Measurements from ENCODE around the gene FPGS.
A peak's percentile ranks its signal among the peaks of the same experiment; 100 is the strongest.
"Not testable (repeated sequence)": the region's sequence is repeated elsewhere in the genome, so short reads cannot be mapped to it uniquely, and the experiment has no call there.

FPGS gene, protein sequence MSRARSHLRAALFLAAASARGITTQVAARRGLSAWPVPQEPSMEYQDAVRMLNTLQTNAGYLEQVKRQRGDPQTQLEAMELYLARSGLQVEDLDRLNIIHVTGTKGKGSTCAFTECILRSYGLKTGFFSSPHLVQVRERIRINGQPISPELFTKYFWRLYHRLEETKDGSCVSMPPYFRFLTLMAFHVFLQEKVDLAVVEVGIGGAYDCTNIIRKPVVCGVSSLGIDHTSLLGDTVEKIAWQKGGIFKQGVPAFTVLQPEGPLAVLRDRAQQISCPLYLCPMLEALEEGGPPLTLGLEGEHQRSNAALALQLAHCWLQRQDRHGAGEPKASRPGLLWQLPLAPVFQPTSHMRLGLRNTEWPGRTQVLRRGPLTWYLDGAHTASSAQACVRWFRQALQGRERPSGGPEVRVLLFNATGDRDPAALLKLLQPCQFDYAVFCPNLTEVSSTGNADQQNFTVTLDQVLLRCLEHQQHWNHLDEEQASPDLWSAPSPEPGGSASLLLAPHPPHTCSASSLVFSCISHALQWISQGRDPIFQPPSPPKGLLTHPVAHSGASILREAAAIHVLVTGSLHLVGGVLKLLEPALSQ

DNA sequence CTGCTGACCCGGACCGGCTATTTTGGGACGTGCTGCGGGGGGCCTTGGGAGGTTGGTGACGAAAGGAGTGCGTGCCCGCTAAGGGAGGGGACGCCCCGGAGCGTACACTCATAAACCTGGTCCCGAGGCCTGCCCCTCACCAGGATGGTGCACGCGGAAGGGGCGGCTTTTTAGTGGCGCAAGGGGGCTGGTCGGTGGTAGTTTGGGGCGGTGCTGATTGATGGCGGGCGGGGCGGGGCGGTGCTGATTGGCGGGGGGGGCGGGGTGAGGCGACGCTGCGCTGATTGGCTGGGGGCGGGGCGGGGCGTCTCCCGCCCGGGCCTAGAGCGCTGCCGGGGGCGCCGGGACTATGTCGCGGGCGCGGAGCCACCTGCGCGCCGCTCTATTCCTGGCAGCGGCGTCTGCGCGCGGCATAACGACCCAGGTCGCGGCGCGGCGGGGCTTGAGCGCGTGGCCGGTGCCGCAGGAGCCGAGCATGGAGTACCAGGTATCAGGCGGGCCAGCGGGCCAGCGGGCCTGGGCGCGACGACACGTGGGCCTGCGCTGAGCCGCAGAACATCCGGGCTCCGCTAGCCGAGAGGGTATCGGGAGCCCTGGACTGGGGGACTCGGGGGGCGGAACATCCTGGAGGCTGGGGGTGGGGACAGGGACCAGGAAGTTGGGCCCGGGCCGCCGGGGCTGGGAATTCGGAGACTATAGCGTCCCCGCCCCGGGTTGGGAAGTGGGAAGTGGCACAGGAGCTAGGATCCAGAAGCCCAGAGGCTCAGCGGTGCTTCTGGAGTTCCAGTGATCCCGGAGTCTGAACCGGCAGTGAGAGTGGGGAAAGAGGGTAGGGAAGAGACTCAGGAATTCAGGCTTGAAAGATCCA is at the start of gene FPGS:
Gene FPGS (plus strand): TSS at position 307 of the 868 bp plus-strand sequence. CDS start 43 bp downstream, at position 350.
- DNase-seq = peak; percentile 70

DNA sequence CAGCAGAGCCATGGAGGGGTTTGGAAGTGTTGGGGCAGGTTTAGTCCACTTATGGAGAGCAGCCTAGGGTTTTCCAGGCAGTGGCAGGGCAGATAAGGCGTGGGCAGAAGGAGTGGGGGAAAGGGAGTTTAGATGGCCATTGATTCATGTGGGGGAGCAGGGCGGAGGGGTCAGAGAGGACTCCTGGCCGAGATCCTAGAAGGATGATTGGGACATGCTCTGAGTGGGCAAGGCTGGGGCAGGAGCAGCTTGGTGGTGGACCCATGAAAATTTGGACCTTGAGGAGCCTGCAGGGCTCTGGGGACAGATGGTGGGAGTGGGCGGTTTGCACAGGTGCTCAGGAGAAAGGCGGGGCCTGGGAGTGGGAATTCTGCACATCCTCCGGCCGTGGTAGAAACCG is 49.5 kb upstream of the FPGS start:
- DNase-seq = no peak

DNA sequence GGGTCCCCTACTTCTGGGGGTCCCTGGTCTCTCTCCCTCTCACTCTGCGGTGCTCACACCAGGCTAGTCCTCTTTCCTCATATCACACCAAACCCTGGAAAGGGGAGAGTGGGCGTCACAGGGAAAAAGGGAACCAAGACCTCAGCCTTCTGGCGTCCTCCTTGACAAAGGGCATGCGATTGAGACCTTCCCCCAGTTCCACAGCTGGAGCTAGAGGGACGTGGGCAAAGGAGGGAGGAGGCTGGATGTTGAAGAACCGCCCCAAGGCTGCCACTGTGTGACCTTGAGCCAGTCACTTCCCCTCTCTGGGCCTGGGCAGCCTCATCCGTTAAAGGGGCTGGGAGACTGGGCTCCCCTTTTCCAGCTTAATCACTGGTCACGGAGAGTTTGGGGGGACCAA is 49.1 kb upstream of the FPGS start:
- DNase-seq = no peak

DNA sequence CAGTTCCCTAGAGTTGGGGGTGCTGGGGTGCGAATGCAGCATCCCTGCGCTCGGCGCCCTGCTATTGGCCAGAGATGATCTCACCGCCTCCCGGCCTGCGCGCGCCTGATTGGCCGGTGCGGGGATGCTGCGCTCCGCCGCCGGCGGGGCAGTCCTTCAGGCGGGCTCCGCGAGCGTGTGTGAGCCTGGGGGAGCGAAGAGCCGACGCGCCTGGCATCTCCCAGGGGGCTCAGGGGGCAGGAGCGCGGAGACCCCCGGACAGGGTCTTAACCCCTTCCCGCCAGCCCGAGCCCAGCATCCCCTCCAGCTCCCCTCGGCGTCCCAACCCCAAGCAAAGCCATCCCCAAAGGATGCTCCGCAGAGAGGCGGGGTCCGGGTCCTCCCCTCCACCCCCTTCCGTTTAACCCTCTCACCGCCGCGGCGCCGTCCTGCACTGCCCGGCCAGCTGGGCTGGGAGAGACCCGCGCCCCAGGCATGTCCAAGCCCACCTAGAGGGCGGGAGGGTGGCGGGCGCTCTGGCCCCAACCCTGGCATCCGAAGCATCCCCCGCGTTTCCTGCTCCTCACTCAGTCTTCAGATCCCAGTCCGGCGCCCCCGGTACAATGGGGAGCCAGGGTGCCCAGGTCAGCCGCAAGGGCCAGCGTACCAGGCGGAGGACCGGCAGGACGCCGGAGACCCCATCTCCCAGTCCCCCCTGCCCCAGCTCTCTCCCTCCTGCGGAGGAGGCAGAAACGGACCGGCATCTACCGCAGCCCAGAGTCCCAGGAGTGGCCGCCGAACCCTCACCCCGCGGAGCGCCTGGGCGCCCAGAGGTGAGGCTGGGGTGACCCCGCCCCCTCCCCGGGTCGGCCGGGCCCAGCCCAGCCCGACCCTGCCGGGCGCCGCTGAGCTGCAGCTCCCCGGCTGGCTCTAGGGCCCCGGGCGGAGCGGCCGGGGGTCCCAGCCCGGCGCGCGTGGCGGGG is 48.3 kb upstream of the FPGS start:
- DNase-seq = no peak

DNA sequence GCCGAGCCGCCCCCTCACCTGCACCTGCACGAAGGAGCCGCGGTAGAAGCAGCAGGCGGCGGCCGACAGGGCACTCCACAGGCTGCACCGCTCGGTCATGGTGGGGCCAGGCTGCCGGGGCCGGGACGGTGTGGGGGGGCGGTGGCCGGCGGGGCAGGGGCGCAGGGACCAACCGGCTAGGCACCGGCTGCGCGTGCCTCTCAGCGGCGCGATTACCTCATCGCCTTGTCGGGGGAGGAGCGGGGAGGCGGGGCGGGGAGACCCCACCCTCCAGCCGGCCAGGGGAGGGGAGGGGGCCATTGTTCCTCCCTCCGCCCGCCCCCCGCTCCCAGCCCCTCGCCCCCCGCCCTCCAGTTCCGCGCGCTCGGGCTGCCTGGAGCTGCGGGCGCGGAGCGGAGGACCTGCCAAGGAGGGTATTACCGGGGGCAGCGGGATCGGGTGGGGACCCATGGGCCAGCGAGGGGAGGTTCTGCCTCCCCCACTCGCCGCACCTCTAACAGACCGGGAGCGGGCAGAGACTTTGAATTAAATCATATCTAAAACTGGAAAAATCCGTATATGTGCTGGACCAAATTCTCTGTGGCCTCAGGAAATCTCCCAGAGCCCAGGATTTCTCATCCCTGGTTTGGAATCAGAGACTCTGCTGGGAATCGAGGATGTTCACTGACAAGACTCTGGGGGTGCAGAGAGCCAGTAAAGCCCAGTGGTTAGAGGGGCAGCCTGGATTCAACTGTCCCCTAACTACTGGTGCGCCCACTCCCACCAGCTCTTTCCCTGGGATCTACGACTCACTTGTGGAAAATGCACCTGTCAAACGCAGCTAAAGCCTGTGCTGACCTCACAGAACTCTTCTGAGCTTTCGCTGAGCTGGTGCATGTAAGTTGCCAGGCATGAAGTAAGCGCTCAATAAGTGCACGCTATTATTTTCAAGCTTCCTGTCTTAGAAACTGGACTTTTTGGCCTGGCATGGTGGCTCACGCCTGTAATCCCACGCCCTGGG is 47.3 kb upstream of the FPGS start:
- DNase-seq = no peak

DNA sequence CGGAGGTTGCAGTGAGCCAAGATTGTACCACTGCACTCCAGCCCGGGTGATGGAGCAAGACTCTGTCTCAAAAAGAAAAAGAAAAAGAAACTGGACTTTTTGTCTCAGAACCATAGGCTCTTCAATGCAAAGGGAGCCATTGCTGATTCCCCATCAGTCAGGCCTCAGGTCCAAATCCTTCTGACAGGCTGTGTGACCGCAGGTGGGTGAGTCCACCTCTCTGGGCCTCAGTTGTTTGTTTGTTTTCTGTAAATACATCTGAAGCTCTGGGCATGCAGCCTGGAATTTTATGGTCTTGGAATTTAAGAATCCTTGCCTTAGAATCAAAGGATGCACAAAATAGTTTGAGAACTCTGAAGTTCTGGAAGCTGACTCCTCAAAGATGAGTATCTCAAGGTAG is 46.4 kb upstream of the FPGS start:
- no peak for DNase-seq

DNA sequence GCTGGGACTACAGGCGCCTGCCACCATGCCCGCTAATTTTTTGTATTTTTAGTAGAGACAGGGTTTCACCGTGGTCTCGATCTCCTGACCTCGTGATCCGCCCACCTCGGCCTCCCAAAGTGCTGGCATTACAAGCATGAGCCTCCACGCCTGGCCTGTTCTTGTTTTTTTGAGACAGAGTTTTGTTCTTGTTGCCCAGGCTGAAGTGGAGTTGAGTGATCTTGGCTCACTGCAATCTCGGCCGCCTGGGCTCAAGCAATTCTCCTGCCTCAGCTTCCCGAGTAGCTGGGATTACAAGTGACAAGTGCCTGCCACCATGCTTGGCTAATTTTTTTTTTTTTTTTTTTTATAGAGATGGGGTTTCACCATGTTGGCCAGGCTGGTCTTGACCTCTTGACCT is 45.9 kb upstream of the FPGS start:
- DNase-seq = not testable (repeated sequence)

DNA sequence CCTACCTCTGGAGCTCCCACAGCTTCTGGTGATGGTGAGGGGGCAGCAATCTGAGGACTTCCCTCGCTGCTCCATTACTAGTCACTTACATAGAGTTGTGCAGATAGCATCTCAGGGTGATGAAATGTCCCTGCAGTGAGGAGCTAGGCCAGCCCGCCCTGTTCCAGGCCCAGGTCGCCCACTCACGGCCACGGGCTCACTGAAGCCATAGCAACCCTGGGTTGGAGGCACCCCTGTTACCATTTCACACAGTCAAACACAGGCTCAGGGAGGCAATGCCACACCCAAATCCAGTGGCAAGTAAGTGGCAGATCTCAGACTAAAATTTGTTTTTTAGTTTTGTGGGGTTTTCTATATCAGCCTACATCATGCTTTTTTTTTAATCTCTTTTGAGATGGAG is 43.8 kb upstream of the FPGS start:
- no peak for DNase-seq

DNA sequence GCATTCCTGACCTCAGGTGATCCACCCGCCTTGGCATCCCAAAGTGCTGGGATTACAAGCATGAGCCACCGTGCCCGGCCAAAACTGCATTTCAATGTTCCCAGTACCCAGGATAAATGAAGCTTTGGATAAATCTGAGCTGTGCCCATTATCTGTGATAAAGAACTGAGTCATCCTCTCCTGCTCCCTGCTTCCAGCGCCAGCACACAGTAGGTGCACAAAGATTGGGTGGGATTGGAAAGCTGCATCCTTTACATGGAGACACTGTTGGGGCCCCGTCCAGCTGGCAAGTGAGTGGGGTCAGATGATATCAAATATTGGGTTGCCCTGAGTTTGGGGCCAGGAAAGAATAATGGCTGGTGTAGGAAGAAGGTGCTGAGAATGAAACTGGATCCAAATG is 41.6 kb upstream of the FPGS start:
- no peak for DNase-seq

DNA sequence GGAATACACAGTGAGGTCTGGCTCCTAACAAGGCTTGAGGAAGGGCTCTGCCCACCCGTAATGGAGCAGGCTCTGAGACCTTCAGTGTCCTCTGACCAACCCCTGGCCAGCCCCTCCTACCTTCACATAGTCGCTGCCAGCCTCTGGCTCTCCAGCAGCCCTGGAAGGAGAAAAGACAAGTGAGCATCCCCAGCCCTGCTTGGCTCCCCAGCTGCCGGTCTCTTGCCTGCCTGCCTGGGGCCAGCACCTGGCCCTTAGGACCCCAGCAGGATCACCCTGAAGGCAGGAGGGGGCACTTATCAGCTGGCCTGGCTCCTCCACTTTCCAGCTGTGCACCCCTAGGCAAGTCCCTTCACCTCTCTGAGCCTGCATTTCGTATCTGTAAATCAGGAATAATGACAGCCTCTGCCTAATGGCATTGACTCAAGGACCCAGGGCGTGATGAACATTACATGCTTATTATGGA is 41.2 kb upstream of the FPGS start:
- no peak for DNase-seq

DNA sequence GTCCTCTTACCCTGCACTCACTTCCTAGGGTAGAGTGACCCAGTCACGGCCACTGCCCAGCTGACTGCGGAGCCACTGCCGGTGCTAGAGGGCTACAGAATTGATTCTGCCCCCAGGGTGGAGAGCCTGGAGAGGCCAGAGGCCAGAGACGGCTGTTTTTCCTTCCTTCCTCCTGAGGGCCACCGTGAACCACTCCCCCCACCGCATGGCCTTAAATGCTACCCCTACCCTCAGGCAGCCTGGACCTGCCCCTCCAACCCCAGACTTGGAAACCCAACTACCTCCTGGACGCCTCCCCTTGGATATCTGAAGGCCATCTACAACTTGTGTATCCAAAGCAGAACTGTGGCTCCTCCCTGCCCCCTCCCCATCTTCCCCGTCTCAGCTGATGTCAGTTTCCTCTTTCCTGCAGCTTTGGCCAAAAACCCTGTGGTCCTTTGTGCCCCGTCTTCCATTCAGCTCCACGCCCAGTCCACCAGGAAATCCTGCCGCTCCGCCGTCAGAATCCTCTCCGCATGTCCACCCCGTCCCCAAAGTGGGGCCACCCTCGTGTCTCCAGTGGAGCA is 40.5 kb upstream of the FPGS start:
- DNase-seq = no peak

DNA sequence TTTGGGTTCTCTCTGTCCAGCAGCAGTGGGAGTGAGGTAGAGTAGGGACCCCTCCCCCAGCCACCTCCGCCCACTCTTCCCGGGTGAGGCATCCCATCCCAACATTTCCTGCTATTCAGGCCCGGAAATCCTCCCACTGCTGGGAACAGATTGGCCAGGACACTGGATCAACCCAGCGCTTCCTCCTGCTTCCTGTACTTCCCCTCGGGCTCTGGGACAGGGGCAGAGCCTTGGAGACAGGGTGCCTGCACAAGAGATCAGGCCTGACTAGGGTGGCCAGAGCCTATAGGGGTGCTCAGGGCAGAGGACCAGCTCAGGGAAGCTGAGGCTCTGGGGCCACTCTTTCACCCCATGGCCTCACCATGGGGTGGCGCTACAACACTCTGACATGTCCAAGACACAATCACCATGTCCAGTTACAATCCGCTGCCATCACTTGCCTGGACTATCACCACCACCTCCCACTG is 38.7 kb upstream of the FPGS start:
- DNase-seq = no peak

DNA sequence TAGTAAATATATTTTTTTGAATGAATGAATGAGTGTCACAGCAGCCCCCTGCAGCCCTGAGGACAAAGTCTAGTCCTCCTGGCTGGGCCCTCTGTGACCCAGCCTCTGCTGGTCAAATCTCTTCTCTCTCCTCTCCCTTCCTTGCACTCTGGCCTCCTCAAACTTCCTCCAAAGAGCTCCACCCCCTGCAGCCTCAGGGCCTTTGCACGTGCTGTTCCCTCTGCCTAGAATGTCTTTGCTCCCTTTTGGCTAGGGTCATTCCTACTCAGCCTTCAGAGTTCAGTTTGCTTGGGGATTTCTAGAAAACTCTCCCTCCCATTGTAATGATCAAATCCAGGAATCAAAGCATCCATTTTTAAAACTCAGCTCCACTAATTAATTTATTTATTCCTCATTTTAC is 37.3 kb upstream of the FPGS start:
- DNase-seq = no peak

DNA sequence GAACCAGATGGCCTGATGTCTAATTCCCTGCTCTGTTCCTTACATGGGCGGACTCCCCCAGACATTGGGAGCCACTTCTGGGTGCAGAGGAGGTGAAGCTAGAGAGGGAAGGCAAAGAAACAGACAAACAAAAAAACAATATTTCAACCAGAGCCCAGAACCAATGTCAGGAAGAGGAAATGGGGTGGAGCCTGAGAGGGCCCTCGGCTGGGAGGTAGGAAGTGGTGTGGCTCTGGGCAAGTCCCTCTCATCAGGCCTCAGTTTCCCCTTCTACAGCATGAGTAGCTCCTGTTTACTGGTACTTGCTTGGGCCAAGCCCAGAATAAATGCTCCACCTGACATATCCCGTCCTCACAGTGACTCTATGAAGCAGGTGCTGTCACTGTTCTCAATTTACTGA is 35.3 kb upstream of the FPGS start:
- DNase-seq = no peak

DNA sequence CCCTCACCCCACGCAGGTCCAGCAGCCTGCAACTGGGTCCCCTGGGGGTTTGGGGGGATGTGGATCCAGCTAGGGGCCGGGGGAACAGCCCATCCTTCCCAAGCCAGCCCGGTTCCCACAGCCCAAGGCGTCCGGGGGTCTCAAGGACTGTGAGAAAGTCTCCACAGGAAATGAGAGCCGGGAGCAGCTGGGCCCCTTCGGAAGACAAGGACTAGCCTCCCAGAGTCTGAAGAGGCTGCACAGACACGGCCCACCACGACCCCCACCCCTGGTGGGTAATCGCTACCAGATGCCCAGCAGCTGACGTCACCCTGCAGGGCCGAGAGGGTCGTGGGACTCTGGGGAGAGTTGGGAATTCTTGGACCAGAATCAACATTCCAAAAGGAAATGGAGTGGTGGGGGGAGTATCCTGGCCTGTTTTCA is 34.8 kb upstream of the FPGS start:
- no peak for DNase-seq

DNA sequence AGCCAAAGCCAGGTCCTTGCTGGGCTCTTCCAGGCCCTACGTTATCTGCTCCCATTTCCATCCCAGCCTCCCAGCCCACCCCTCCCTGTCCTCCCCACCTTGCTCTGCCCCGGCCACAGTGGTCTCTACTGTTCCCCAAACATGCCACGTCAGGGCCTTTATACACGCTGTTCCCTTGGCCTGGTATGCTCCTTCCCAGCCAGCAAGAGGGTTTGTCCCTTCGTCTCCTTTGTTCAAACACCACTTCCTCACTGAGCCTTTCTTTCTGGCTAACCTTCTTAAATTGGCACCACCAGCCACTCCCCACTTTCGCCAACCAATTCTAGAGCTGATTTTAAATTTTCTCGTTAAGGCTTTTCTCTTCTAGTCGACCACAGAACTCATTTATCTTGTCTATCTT is 34.0 kb upstream of the FPGS start:
- DNase-seq = no peak

DNA sequence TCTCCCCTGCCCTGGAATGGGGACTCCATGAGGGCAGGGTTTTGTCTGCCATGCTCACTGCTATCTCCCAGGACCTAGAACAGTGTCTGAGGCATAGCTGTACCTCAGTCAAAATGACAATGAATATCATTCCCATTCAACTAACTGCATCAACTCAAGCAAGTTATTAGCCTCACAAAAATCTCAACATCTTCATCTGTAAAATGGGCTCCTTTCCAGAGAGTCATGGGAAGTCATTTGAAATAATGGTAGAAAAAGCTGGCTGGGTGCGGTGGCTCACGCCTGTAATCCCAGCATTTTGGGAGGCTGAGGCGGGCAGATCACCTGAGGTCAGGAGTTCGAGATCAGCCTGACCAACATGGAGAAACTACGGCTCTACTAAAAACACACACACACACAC is 33.6 kb upstream of the FPGS start:
- no peak for DNase-seq

DNA sequence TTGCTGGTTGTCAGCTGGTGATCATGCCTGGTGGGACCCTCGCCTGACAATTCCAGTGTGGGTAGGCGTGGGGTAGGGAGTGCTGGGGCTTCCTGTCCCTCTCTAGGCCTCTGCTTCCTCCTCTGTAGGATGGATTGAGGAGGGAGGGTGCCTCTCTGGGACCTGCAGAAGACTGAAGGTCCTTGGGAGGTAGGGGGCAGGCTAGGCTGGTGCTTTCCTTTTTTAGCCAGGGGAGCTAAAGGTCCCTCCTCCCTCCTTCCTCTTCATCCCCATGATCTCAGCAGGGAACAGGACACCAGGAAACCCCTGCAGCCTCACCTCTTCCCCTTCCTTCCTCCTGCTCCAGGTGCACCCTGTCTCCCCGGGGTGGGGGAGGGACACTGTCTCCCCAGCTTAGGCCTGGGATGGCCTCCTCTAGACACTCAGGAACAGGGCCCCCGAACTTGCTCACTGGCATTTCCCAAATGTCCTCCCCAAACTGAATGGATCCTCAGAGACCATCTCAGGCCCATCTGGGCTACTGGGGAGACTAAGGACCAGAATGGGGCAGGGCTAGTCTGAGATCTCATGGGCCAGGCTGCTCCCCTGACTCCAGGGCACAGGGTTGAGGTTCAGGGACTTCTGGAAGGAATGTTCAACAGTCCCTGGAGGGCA is 32.6 kb upstream of the FPGS start:
- no peak for DNase-seq

DNA sequence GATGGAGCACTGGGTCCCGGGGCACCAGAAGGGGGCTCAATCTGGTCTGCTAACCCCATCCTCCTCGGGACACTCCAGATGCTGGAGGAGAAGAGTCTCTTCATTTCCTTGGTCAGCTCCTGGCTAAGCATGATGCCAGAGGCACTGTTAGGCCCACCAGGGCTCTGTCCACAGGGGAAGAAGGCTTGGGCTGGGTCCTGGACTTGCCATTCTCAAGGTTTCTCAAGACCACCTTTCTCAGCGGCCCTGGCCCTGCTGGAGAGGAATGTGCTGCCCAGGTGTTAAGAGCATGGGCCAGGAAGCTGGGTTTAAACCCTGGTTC is 32.1 kb upstream of the FPGS start:
- DNase-seq = no peak

DNA sequence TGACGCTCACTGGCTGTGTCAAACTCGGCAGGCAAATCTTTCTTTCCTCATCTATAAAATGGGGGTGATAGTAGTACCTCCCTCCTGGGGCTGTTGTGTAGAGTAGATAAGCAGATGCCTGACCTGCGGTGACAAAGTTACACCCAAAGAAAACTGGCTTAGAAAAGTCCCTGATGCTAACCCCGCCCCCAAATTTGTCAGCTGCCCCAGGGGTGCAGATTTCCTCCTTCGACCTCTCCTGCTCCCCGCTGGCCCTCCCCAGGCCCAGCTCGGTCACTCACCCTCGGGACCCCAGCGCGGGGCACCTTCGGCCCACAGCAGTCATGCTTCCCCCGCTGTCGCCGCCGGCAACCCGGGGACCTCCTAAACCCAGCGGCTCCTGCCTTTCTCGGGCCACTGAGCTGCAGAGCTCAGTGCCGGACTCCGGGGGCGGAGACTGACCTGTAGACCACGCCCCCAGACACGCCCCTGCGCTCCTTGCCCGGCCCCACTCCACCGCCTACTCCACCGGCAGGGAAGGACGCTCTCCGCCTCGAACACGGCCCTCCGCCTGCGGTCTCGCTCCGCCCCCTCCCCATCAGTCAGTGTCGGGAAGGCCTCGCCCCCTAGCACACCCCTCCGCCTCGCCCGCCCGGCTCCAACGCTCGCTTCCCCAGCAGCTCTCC is 31.6 kb upstream of the FPGS start:
- peak; percentile 96 for DNase-seq
